ENCODE measurements around the gene TTN.

The TTN gene

GRCh38 chr2:178513876-178514275 lies 293.3 kb downstream of the TTN start:
- DNase-seq (ENCODE audit: insufficient read length, low spot score) (no peak), FAIRE-seq (no peak)
- TF ChIP-seq, protein P1, sequence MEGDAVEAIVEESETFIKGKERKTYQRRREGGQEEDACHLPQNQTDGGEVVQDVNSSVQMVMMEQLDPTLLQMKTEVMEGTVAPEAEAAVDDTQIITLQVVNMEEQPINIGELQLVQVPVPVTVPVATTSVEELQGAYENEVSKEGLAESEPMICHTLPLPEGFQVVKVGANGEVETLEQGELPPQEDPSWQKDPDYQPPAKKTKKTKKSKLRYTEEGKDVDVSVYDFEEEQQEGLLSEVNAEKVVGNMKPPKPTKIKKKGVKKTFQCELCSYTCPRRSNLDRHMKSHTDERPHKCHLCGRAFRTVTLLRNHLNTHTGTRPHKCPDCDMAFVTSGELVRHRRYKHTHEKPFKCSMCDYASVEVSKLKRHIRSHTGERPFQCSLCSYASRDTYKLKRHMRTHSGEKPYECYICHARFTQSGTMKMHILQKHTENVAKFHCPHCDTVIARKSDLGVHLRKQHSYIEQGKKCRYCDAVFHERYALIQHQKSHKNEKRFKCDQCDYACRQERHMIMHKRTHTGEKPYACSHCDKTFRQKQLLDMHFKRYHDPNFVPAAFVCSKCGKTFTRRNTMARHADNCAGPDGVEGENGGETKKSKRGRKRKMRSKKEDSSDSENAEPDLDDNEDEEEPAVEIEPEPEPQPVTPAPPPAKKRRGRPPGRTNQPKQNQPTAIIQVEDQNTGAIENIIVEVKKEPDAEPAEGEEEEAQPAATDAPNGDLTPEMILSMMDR (IDR thresholded peaks at IDR 0.05; ENCODE audit: insufficient read depth, missing control alignments) = no peak

GRCh38 chr2:178512484-178512883 lies 294.7 kb downstream of the TTN start:
- DNase-seq (ENCODE audit: insufficient read length, low spot score) (no peak), FAIRE-seq (no peak)
- TF ChIP-seq, protein P1 (IDR thresholded peaks at IDR 0.05; ENCODE audit: insufficient read depth, missing control alignments) = no peak

DNA sequence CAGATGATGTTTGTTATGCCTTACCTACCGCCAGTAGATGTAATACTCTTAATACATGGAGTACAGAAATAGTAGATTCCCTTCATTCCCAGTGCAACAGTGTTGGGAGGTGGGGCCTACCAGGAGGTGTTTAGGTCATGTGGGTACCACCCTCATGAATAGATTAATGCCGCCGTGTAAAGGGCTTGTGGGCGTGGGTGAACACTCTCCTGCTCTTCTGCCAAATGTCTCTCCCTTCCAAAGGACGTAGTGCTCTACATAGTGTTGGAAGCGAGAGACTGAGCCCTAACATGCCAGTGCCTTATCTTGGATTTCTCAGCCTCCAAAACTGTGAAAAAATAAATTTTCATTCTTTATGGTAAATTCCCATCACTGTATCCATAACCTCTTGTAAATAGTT lies 296.8 kb downstream of the TTN start:
- DNase-seq (ENCODE audit: insufficient read length, low spot score) (no peak), FAIRE-seq (no peak)
- TF ChIP-seq, protein P1 (IDR thresholded peaks at IDR 0.05; ENCODE audit: insufficient read depth, missing control alignments) = no peak

DNA sequence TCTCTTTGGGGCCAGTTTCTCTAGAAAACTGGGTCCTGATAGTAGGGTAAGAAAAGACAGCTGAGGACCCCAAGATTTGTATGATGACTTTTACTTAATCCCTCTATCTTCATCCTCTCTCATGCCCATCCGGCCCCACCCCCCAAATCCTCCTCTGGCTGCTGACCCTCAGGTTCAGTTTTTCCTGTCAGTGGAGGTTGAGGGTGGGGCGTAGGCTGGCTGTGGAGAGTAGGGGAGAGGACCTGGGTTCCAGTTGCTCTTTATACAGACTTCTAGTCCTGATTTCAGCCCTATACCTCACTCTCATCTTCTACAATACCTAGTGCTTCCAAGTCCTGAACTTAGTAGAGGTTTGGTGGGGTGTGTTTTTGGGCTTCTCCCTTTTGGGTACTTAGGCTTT lies 298.6 kb downstream of the TTN start:
- DNase-seq (ENCODE audit: insufficient read length, low spot score) (no peak), FAIRE-seq (no peak)
- TF ChIP-seq, protein P1 (IDR thresholded peaks at IDR 0.05; ENCODE audit: insufficient read depth, missing control alignments) = no peak

- TF ChIP-seq, protein P1 (IDR thresholded peaks at IDR 0.05; ENCODE audit: insufficient read depth, missing control alignments) = no peak
- no peak for FAIRE-seq
- no peak for DNase-seq (ENCODE audit: insufficient read length, low spot score)
Measured at GRCh38 chr2:178506949-178507348, 300.3 kb downstream of the TTN start.

DNA sequence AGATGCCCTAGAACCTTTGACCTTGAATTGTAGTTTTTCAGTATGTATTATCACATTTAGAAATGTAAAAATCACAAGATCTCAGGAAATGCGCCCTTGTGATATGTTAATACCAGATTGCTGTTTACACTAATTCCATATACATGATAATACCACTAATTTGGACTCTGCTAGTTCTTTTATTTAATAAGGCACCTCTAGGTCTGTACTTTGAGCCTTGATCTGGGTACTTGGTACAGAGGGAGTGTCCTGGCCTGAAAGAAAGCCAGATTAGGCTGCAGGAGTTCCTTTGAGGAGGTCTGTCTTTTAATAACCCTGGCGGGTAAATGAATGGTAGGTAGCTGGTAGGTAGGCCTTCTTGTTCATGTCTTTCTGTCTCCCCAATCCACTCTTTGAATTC lies 300.7 kb downstream of the TTN start:
- no peak for DNase-seq (ENCODE audit: insufficient read length, low spot score)
- TF ChIP-seq, protein P1 (IDR thresholded peaks at IDR 0.05; ENCODE audit: insufficient read depth, missing control alignments) = no peak
- no peak for FAIRE-seq

DNA sequence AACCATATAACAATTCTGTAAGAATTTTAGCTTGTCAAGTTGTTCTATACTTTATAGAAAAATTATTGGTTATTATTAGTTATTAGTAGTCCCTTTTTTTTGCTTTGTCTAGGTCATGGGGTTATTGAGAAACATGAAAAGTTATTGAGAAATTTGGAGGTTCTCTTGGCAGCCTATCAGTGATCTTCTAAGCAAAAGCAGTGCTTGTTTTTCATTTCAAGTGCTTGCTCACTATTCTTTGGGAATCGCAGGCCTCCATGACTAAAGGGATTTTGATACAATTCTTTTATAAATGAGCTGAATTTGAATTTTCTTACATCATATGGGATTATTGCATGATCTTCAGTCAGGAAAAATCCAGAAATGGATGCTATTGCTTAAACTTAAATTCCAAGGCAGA lies 301.1 kb downstream of the TTN start:
- TF ChIP-seq, protein P1 (IDR thresholded peaks at IDR 0.05; ENCODE audit: insufficient read depth, missing control alignments) = no peak
- DNase-seq (ENCODE audit: insufficient read length, low spot score) (no peak), FAIRE-seq (no peak)
